GM18867 (cell line): ENCODE data around the gene CD69.
A peak's percentile ranks its signal among the peaks of the same experiment; 100 is the strongest.
"Not testable (repeated sequence)": the region's sequence is repeated elsewhere in the genome, so short reads cannot be mapped to it uniquely, and the experiment has no call there.

Source experiments
- ATAC-seq: cut with Tn5 transposase; IDR thresholded peaks from one replicate; pipeline ENCODE4 v1.9.1; 2021; ENCODE audit warnings: mild to moderate bottlenecking, moderate library complexity; ENCODE audit not compliant: unreplicated experiment

CD69 gene

DNA sequence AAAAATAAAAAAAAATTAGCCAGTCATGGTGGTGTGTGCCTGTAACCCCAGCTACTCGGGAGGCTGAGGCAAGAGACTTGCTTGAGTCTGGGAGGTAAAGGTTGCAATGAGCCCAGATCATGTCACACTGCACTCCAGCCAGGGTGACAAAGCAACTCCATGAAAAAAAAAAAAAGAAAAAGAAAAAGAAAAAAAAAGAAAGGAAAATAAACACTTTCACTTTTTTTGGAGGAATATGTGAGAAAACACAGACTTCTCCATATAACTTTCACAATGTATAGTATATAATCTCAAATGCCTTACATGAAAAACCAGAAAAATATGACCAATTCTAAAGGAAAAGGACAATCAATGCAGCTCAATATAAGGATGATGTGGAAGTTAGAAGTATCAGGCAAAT, 36.7 kb downstream of the CD69 start:
- no peak for ATAC-seq

DNA sequence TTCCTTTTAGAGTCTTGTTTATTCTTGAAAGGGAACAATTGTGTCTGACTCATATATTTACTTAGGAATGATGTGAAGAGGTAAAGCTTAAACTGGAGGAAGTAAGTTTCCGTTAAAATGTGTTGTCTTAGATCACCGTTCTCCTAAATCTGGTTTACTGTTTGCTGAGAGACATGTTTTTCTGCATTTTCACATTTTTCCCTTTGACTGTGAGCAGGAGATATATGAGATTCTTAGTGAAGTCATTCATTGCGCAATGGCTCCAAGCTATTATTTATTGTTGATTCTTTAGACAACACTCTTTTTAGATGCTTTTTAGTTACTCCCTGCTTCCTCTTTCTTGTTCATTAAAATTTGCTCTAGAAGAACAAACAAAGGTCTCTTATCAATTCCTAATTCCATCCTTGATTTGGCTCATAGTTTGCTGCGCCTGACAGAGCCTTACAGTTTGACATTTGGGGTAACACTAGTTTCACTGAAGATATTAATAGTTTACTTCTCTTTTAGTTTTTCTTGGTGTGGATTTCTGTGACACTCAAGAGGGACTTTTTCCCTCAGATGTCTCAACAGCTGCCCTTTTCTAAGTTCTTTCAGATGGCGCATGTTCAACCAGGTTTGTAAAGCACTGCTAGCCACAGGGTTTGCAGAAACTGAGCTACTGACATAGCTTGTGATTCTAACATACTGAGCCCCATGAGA, 39.2 kb downstream of the CD69 start:
- peak; percentile 61 for ATAC-seq

DNA sequence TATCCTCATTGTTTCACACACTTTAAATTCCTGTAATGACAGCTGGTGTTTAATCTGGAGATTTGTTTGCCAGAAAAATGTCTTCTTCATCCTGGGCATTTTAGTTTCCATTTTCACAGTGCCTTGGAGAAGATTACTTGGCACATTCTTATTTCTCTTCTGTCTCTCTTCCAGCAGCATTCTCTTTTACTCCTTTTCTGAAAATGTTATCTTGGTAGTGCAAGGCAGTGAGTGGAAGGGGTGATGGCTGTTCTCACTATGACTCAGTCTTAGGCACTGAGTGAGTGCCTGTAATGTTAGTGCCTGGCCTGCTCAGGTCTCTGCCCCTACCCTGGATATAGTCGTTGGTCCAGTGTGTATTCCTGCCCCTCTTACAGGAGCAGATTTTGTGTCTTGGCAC, 40.9 kb downstream of the CD69 start:
- ATAC-seq: no peak

DNA sequence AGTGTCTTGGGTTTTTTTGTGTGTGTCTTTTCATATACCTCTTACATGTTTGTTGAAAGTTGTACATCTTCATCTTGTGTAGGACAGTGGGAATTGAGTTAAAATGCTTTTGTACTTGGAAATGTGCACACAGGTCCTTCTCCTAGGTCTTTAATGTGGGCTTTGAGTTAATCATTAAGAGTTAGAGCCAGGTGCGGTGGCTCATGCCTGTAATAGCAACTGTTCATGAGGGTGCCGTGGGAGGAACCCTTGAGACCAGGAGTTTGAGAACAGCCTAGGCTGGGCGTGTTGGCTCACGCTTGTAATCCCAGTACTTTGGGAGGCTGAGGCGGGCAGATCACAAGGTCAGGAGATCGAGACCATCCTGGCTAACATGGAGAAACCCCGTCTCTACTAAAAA, 41.7 kb downstream of the CD69 start:
- ATAC-seq: no peak

DNA sequence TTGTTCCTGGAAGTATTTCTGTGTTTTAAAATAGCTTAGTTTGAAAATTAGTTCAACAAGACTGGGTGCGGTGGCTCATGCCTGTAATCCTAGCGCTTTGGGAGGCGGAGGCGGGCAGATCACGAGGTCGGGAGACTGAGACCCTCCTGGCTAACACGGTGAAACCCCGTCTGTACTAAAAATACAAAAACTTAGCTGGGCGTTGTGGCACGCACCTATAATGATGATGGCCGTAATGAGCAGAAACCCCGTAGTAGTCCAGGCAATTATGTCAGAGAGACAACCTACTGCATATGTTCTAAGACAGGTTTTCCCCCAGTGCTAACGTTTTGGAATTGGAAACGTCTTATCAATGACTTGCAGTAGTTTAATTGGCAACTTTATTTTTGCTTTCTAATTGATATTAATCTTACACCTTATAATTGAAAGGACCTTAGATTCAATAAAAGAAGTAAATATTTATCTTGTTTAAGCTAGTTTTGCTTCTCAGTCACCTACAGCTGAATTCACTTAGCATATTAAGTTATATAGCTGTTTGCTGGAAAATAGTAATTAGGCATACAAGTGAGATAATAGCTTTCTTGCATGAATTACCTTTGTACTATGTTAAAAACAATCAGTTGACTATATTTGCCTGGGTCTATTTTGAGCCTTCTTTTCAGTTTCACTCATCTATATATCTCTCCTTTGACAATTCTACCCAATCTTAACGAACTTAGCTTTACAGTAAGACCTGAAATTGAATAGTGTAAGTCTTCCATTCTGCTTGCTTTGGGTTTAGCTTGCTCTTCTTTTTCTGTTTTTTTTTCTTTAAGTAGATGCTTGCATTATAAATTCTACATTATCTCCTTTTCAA, 43.4 kb downstream of the CD69 start:
- no peak for ATAC-seq

DNA sequence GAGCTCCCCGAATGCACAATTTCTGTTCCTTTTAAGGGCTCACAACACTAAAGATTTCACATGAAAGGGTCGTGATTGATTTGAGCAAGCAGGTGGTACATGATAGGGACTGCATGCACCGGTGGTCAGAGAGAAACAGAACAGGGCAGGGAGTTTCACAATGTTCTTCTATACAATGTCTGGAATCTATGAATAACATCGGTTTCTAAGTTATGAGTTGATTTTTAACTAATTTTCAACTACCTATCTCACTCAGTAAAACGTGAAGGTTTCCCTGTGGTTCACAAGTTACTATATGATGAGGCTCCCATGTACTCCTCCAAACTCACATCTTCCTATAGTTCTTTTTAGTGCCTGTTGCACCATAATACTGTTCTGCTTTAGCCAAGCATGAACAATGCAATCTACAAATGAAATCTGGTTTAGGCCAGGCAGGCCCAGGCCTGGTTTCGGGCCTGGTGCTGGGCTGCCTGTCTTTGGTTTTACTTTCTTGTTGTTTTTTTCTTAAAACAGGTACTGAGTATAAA, 47.6 kb downstream of the CD69 start:
- peak; percentile 69 for ATAC-seq

DNA sequence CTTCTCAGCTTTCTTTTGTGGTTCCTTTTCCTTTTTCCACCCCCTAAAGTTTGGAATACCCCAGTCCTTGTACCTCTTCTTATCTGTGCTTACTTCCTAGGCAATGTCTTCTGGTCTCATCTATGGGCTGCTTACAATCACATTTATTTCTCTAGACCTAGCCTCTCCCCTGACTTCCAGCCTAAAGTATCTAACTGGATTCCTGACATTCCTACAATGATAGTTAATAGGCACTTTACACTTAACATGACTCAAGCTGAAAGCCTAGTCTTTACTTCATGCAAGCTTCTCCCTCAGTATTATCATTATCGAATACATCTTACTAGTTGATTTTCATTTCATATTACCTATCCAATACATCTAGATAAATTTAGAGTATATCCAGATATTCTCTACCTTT, 49.0 kb downstream of the CD69 start:
- no peak for ATAC-seq

DNA sequence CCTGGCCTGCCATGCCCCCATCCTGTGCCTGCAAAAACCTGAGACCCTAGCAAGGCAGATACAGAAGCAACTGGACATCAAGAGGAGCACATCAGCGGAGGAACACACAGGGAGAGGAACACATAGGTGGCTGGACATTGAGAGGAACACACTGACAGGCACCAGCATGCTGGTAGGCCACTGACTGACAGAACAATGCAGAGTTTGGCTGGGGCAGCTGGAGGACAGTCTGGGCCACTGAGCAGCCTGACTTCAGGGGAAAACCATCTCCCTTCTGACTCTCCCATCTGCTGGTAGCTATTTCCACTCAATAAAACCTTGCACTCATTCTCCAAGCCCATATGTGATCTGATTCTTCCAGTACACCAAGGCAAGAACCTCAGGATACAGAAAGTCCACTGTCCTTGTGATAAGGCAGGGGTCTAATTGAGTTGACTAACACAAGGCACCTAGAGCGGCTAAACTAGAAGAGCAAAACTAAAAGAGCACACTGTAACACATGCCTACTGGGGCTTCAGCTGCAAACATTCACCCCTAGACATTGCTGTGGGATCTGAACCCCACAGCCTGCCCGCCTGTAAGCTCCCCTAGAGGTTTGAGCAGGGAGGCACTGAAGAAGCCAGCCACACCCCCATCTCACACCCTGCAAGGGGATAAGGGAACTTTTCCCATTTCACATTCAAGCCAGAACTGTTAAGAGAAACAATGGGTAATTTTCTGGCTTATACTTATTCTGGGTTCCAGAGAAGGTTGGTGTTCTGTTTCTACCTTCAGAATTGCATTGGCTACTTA, 49.9 kb downstream of the CD69 start:
- no peak for ATAC-seq

DNA sequence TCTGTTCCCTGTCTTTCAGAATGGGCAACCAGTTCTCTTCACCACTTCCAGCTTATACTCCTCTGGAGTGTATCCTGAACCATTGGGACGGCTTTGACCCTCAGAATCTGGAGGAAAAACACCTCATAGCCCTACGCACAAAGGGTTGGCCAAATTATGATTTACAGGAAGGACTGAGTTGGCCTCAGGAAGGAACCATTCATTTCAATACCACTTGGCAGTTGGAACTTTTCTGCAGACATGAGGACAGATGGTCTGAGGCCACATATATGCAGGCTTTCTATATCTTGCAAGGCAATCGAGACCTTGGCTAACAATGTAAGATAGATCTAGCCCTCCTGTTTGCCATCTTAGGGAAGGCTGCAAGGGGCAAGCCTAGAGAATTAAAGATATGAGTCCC, 51.8 kb downstream of the CD69 start:
- ATAC-seq: no peak

DNA sequence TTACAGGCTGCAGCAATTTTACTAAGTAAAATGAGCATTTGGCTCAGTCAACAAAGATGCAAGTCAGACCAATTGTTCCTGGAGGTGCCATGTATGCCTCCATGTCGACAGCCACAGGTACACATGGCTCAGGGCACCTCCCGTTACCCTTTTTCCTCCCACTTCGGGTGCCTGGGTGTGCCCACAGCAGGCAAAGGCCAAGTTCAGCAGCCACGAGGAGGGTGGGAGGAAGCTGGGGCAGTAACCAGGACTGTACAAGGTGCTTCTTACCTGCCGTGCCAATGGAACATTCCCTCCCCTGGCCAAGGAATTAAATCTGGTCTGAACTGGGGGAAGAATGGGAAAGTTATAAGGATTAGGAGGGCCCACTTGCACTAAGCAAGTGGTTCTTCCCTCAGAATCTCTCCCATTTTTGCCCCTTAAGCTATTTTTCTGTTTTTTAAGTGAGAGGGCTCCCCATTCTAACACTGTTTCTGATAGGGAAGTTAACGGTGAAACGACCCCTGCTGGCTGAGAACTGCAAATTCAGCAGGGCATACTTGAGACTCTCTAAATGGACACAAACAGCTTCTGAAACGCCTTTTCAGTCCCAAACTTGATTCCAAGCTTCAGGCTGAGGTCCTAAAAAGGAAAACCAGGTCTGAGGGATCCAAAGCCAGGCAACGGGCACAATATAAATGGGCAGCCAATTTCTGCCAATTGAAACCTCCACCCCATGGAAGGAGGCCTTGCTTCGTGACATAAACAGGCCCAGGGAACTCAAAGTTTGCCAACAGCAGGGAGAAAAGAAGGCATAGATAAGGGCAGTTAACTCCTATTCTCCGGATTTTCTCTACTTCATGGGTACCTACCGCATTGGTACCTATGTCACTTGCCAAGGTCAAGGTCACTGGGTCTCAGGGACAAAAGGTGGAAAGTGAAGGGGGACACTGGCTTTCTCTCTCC, 52.6 kb downstream of the CD69 start:
- ATAC-seq: peak; percentile 49

DNA sequence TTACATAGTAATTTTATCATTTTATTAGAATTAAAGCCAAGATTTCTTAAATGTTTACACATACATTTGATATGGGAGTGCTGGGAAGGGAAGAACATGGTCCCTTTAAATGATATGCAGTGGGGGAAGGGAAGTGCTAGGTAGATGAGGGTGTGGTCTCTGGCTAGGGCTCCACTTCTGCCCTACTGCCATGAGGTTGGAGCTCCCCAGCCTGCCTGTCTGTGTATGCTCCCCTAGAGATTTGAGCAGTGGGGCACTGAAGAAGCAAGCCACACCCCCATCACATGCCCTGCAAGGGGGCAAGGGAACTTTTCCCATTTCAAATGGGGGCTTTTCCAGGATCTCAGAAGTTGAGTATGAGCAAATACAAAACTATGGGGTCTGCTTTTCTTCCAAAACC, 53.3 kb downstream of the CD69 start:
- ATAC-seq: no peak

DNA sequence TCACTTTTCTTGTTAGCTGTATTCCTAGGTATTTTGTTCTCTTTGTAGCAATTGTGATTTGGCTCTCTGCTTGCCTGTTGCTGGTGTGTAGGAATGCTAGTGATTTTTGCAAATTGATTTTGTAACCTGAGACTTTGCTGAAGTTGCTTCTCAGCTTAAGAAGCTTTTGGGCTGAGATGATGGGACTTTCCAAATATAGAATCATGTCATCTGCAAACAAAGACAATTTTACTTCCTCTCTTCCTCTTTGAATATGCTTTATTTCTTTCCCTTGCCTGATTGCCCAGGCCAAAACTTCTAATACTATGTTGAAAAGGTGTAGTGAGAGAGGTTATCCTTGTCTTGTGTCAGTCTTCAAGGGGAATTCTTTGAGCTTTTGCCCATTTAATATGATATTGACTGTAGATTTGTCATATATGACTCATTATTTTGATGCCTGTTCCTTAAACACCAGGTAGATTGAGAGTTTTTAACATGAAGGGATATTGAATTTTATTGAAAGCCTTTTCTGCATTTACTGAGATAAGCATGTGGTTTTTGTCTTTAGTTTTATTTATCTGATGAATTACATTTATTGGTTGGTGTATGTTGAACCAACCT, 54.5 kb downstream of the CD69 start:
- ATAC-seq: no peak

DNA sequence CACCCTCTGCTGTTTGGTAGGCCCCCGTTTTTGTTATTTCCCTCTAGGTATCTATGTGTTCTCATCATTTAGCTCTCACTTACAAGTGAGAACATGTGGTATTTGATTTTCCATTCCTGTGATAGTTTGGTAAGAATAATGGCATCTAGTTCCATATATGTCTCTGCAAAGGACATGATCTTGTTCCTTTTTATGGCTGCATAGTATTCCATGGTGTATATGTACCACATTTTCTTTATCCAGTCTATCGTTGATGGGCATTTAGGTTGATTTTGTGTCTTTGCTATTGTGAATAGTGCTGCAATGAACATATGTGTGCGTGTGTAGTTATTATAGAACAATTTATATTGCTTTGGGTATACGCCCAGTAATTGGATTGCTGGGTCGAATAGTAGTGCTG, 56.1 kb downstream of the CD69 start:
- not testable (repeated sequence) for ATAC-seq
